Astrocyte (in vitro differentiated cells and primary cell): ENCODE results near the gene PRKCH.

ENCODE experiments used
- CTCF ChIP-seq: IDR thresholded peaks from 2 replicates; pipeline ENCODE4 v1.5.1; 2011; ENCODE audit warnings: low read depth, mild to moderate bottlenecking, inconsistent platforms, low read length, moderate library complexity; ENCODE audit not compliant: insufficient read depth
- EZH2 ChIP-seq: IDR thresholded peaks from 2 replicates; pipeline ENCODE4 v1.6.1; 2012; ENCODE audit warnings: mild to moderate bottlenecking, low read length, inconsistent platforms; ENCODE audit not compliant: insufficient read depth

GRCh38 chr14:61391119-61391518 is 69.7 kb downstream of the PRKCH start:
- TF ChIP-seq CTCF = no peak
- no peak for TF ChIP-seq EZH2
